Epithelial cell of prostate (primary cell): ENCODE measurements around the gene DYNLT2B.
"Not testable (repeated sequence)": the region's sequence is repeated elsewhere in the genome, so short reads cannot be mapped to it uniquely, and the experiment has no call there.

Experiments
- DNase-seq: peaks from one replicate; pipeline ENCODE4 v3.0.0-alpha.2; 2011; ENCODE audit warnings: low read depth, low spot score
- H3K27ac ChIP-seq: fragments of 450-650 bp; 2 replicates; pipeline ENCODE4 v1.5.1; 2017; ENCODE audit warnings: mild to moderate bottlenecking

Gene DYNLT2B

GRCh38 chr3:196317687-196318467 is at the start of gene DYNLT2B:
TSS of gene DYNLT2B (minus strand) at chr3:196318240. CDS start at chr3:196318152, 88 bp downstream.
- peak; percentile 54 for DNase-seq
- H3K27ac ChIP-seq: peak within 1 kb of the TSS; percentile 83

- no peak overlapping the region for H3K27ac ChIP-seq
- no peak for DNase-seq
Measured at GRCh38 chr3:196365736-196366135, 47.7 kb upstream of the DYNLT2B start.

- no peak for DNase-seq
- H3K27ac ChIP-seq: no peak overlapping the region
Measured at GRCh38 chr3:196360586-196360985, 42.5 kb upstream of the DYNLT2B start.

- not testable (repeated sequence) for DNase-seq, H3K27ac ChIP-seq
Measured at GRCh38 chr3:196358540-196358939, 40.5 kb upstream of the DYNLT2B start.

GRCh38 chr3:196357905-196358304 is 39.9 kb upstream of the DYNLT2B start:
- no peak overlapping the region for H3K27ac ChIP-seq

GRCh38 chr3:196356556-196356955 is 38.5 kb upstream of the DYNLT2B start:
- no peak overlapping the region for H3K27ac ChIP-seq

More at GRCh38 chr3:196357905-196358304, 39.9 kb upstream of the DYNLT2B start:
- no peak for DNase-seq

GRCh38 chr3:196355668-196356067 is 37.6 kb upstream of the DYNLT2B start:
- H3K27ac ChIP-seq: no peak overlapping the region
- no peak for DNase-seq

More at GRCh38 chr3:196356556-196356955, 38.5 kb upstream of the DYNLT2B start:
- DNase-seq: no peak

- H3K27ac ChIP-seq: no peak overlapping the region
- no peak for DNase-seq
Measured at GRCh38 chr3:196354132-196354531, 36.1 kb upstream of the DYNLT2B start.

- no peak for DNase-seq
- no peak overlapping the region for H3K27ac ChIP-seq
Measured at GRCh38 chr3:196351541-196351940, 33.5 kb upstream of the DYNLT2B start.

- no peak for DNase-seq
Measured at GRCh38 chr3:196350067-196350466, 32.0 kb upstream of the DYNLT2B start.

GRCh38 chr3:196348698-196349097 is 30.7 kb upstream of the DYNLT2B start:
- no peak for DNase-seq
- H3K27ac ChIP-seq: no peak overlapping the region

More at GRCh38 chr3:196350067-196350466, 32.0 kb upstream of the DYNLT2B start:
- H3K27ac ChIP-seq: no peak overlapping the region

GRCh38 chr3:196344663-196345062 is 26.6 kb upstream of the DYNLT2B start:
- H3K27ac ChIP-seq: no peak overlapping the region
- no peak for DNase-seq

GRCh38 chr3:196343917-196344316 is 25.9 kb upstream of the DYNLT2B start:
- H3K27ac ChIP-seq: not testable (repeated sequence)

GRCh38 chr3:196341137-196341536 is 23.1 kb upstream of the DYNLT2B start:
- DNase-seq: no peak
- H3K27ac ChIP-seq: no peak overlapping the region

More at GRCh38 chr3:196343917-196344316, 25.9 kb upstream of the DYNLT2B start:
- not testable (repeated sequence) for DNase-seq

- H3K27ac ChIP-seq: peak overlapping the region; percentile 67
- DNase-seq: no peak
Measured at GRCh38 chr3:196340466-196340865, 22.4 kb upstream of the DYNLT2B start.

GRCh38 chr3:196339493-196340254 is 21.6 kb upstream of the DYNLT2B start:
- no peak for DNase-seq

GRCh38 chr3:196339044-196339443 is 21.0 kb upstream of the DYNLT2B start:
- no peak for DNase-seq
- H3K27ac ChIP-seq: peak overlapping the region; percentile 67

More at GRCh38 chr3:196339493-196340254, 21.6 kb upstream of the DYNLT2B start:
- H3K27ac ChIP-seq: peak overlapping the region; percentile 67

GRCh38 chr3:196336319-196337145 is 18.5 kb upstream of the DYNLT2B start:
- DNase-seq: no peak
- H3K27ac ChIP-seq: no peak overlapping the region

- H3K27ac ChIP-seq: no peak overlapping the region
- DNase-seq: no peak
Measured at GRCh38 chr3:196335503-196335948, 17.5 kb upstream of the DYNLT2B start.

GRCh38 chr3:196334982-196335381 is 16.9 kb upstream of the DYNLT2B start:
- no peak for DNase-seq

More at GRCh38 chr3:196334982-196335381, 16.9 kb upstream of the DYNLT2B start:
- H3K27ac ChIP-seq: no peak overlapping the region
